Thyroid gland (tissue), 4 donors: ENCODE measurements around the gene H1-8.

Source experiments
- CTCF ChIP-seq, 6 experiments: fragments of 200-600 bp in 3 of 6; fragments of 450-650 bp in 3 of 6; sonication (generic) in 3 of 6; IDR thresholded peaks; one replicate each; pipeline ENCODE4 v1.5.1; 2016 to 2019; ENCODE audit warnings: antibody characterized with exemption in 6 of 6, mild to moderate bottlenecking in 2 of 6, inconsistent platforms in 1 of 6, moderate library complexity in 1 of 6
- POLR2A ChIP-seq, 2 donors: fragments of 450-650 bp; IDR thresholded peaks; one replicate each; pipeline ENCODE4 v1.6.1; 2017; ENCODE audit warnings: antibody characterized with exemption in 2 of 2, mild to moderate bottlenecking in 2 of 2, moderate library complexity in 1 of 2

GRCh38 chr3:129519896-129520715 is 22.9 kb upstream of the H1-8 start:
- TF ChIP-seq POLR2A (IDR thresholded peaks at IDR 0.05) (no peak), CTCF (IDR thresholded peaks at IDR 0.05) (no peak)
